Adipocyte (in vitro differentiated cells): ENCODE results near the gene PRKCE.

Source experiments
- DNase-seq: peaks from one replicate; pipeline ENCODE4 v3.0.0-alpha.2; 2015; ENCODE audit warnings: low read depth
- H3K27me3 ChIP-seq: replicated peaks from 2 replicates; pipeline ENCODE4 v1.7.0; 2013; ENCODE audit warnings: mild to moderate bottlenecking, low read length, moderate library complexity; ENCODE audit not compliant: control insufficient read depth, insufficient read depth
- H3K36me3 ChIP-seq: 2 replicates; pipeline ENCODE4 v1.7.0; 2013; ENCODE audit warnings: low read length, mild to moderate bottlenecking, moderate library complexity; ENCODE audit not compliant: control insufficient read depth, insufficient read depth, severe bottlenecking
- H3K4me1 ChIP-seq: 2 replicates; pipeline ENCODE4 v1.7.0; 2013; ENCODE audit warnings: mild to moderate bottlenecking, low read length, moderate library complexity; ENCODE audit not compliant: control insufficient read depth, insufficient read depth
- H3K4me3 ChIP-seq: 2 replicates; pipeline ENCODE4 v1.7.0; 2013; ENCODE audit warnings: mild to moderate bottlenecking, low read length, moderate library complexity
- H3K9ac ChIP-seq: 2 replicates; pipeline ENCODE4 v1.7.0; 2013; ENCODE audit warnings: mild to moderate bottlenecking, low read length, moderate library complexity
- H3K9me3 ChIP-seq: 2 replicates; pipeline ENCODE4 v1.7.0; 2013; ENCODE audit warnings: mild to moderate bottlenecking, low read length, moderate library complexity; ENCODE audit not compliant: control insufficient read depth

PRKCE gene

GRCh38 chr2:46160326-46160725, 508.9 kb downstream of the PRKCE start:
- Histone ChIP-seq H3K4me1 (peaks cover 37% of the 10 kb centered on the region), H3K27me3 (no peaks in the 10 kb centered on the region), H3K9me3 (no peaks in the 10 kb centered on the region), H3K36me3 (peaks cover 6% of the 10 kb centered on the region), H3K4me3 (no peak overlapping the region), H3K9ac (no peak overlapping the region)
- no peak for DNase-seq

GRCh38 chr2:46161315-46161714, 509.8 kb downstream of the PRKCE start:
- Histone ChIP-seq H3K27me3 (no peaks in the 10 kb centered on the region), H3K4me3 (no peak overlapping the region), H3K36me3 (peaks cover 6% of the 10 kb centered on the region), H3K4me1 (peaks cover 41% of the 10 kb centered on the region), H3K9ac (no peak overlapping the region), H3K9me3 (no peaks in the 10 kb centered on the region)
- no peak for DNase-seq

- Histone ChIP-seq H3K36me3 (peaks cover 6% of the 10 kb centered on the region), H3K27me3 (no peaks in the 10 kb centered on the region), H3K4me1 (peaks cover 41% of the 10 kb centered on the region), H3K9ac (no peak overlapping the region), H3K4me3 (no peak overlapping the region), H3K9me3 (no peaks in the 10 kb centered on the region)
- no peak for DNase-seq
Observed at GRCh38 chr2:46161911-46162310, 510.4 kb downstream of the PRKCE start.

GRCh38 chr2:46162329-46163097, 511.0 kb downstream of the PRKCE start:
- H3K27me3 ChIP-seq = no peaks in the 10 kb centered on the region
- H3K36me3 ChIP-seq = peaks cover 6% of the 10 kb centered on the region
- DNase-seq = no peak
- no peak overlapping the region for H3K4me3 ChIP-seq
- H3K4me1 ChIP-seq = peaks cover 41% of the 10 kb centered on the region
- H3K9ac ChIP-seq = no peak overlapping the region
- H3K9me3 ChIP-seq = no peaks in the 10 kb centered on the region

GRCh38 chr2:46163098-46163430, 511.6 kb downstream of the PRKCE start:
- Histone ChIP-seq H3K4me1 (peaks cover 45% of the 10 kb centered on the region), H3K36me3 (peaks cover 6% of the 10 kb centered on the region), H3K9me3 (no peaks in the 10 kb centered on the region), H3K4me3 (no peak overlapping the region), H3K27me3 (no peaks in the 10 kb centered on the region), H3K9ac (no peak overlapping the region)
- no peak for DNase-seq

GRCh38 chr2:46163804-46164528, 512.5 kb downstream of the PRKCE start:
- Histone ChIP-seq H3K9me3 (no peaks in the 10 kb centered on the region), H3K9ac (peak overlapping the region; percentile 58), H3K36me3 (peaks cover 6% of the 10 kb centered on the region), H3K4me1 (peaks cover 54% of the 10 kb centered on the region), H3K27me3 (no peaks in the 10 kb centered on the region), H3K4me3 (peak overlapping the region; percentile 61)
- peak; percentile 47 for DNase-seq

- no peaks in the 10 kb centered on the region for H3K9me3 ChIP-seq
- H3K4me3 ChIP-seq = peak overlapping the region; percentile 61
- peaks cover under 1% of the 10 kb centered on the region for H3K36me3 ChIP-seq
- H3K4me1 ChIP-seq = peaks cover 54% of the 10 kb centered on the region
- no peaks in the 10 kb centered on the region for H3K27me3 ChIP-seq
- peak; percentile 96 for DNase-seq
- H3K9ac ChIP-seq = peak overlapping the region; percentile 72
Observed at GRCh38 chr2:46164529-46165301, 513.2 kb downstream of the PRKCE start.

- no peak overlapping the region for H3K9ac ChIP-seq
- no peaks in the 10 kb centered on the region for H3K36me3 ChIP-seq
- DNase-seq = no peak
- H3K27me3 ChIP-seq = no peaks in the 10 kb centered on the region
- peaks cover 54% of the 10 kb centered on the region for H3K4me1 ChIP-seq
- H3K9me3 ChIP-seq = no peaks in the 10 kb centered on the region
- no peak overlapping the region for H3K4me3 ChIP-seq
Observed at GRCh38 chr2:46165916-46166315, 514.4 kb downstream of the PRKCE start.

- Histone ChIP-seq H3K9ac (no peak overlapping the region), H3K4me1 (peaks cover 52% of the 10 kb centered on the region), H3K36me3 (no peaks in the 10 kb centered on the region), H3K9me3 (no peaks in the 10 kb centered on the region), H3K4me3 (no peak overlapping the region), H3K27me3 (no peaks in the 10 kb centered on the region)
- DNase-seq = no peak
Observed at GRCh38 chr2:46167406-46167805, 515.9 kb downstream of the PRKCE start.

- peaks cover 47% of the 10 kb centered on the region for H3K4me1 ChIP-seq
- no peak for DNase-seq
- no peak overlapping the region for H3K9ac ChIP-seq
- H3K9me3 ChIP-seq = no peaks in the 10 kb centered on the region
- no peaks in the 10 kb centered on the region for H3K36me3 ChIP-seq
- no peaks in the 10 kb centered on the region for H3K27me3 ChIP-seq
- no peak overlapping the region for H3K4me3 ChIP-seq
Observed at GRCh38 chr2:46167924-46168323, 516.4 kb downstream of the PRKCE start.

GRCh38 chr2:46169467-46169866, 518.0 kb downstream of the PRKCE start:
- no peak overlapping the region for H3K4me3 ChIP-seq
- no peak overlapping the region for H3K9ac ChIP-seq
- no peaks in the 10 kb centered on the region for H3K9me3 ChIP-seq
- no peak for DNase-seq
- H3K27me3 ChIP-seq = no peaks in the 10 kb centered on the region
- no peaks in the 10 kb centered on the region for H3K36me3 ChIP-seq
- H3K4me1 ChIP-seq = peaks cover 35% of the 10 kb centered on the region
